Smooth muscle cell (in vitro differentiated cells): ENCODE results near the gene RFWD3. TPM values are rescaled to one million over a fixed set of nuclear protein-coding genes. Genes with fewer than 3 reads are reported as not detected.

ENCODE experiments used
- DNase-seq: peaks from one replicate; lab custom pipeline; 2025; ENCODE audit not compliant: unreplicated experiment; lab: John Stamatoyannopoulos, UW
- H2AFZ ChIP-seq: fragments of 200-600 bp; sonication (generic); 2 replicates; pipeline ENCODE4 v1.6.0; 2016; ENCODE audit warnings: antibody characterized with exemption, low read depth, mild to moderate bottlenecking
- H3F3A ChIP-seq: fragments of 200-600 bp; sonication (generic); 2 replicates; pipeline ENCODE4 v1.6.0; 2017; ENCODE audit warnings: antibody characterized with exemption, low read depth
- H3K27ac ChIP-seq: fragments of 200-600 bp; sonication (generic); 2 replicates; pipeline ENCODE4 v1.5.1; 2016; ENCODE audit warnings: low read depth, mild to moderate bottlenecking
- H3K27me3 ChIP-seq: fragments of 200-600 bp; sonication (generic); 2 replicates; pipeline ENCODE4 v1.6.1; 2016; ENCODE audit warnings: low read depth, mild to moderate bottlenecking
- H3K36me3 ChIP-seq: fragments of 200-600 bp; sonication (generic); 2 replicates; pipeline ENCODE4 v1.5.1; 2016; ENCODE audit warnings: low read depth
- H3K4me1 ChIP-seq: fragments of 200-600 bp; sonication (generic); 2 replicates; pipeline ENCODE4 v1.5.1; 2016; ENCODE audit warnings: low read depth
- H3K4me2 ChIP-seq: fragments of 200-600 bp; sonication (generic); 2 replicates; pipeline ENCODE4 v1.6.0; 2016; ENCODE audit warnings: mild to moderate bottlenecking
- H3K4me3 ChIP-seq: fragments of 200-600 bp; sonication (generic); 2 replicates; pipeline ENCODE4 v1.5.1; 2016; ENCODE audit warnings: mild to moderate bottlenecking
- H3K79me2 ChIP-seq: fragments of 200-600 bp; sonication (generic); 2 replicates; pipeline ENCODE4 v1.6.0; 2016; ENCODE audit warnings: low read depth, mild to moderate bottlenecking
- H3K9ac ChIP-seq: fragments of 200-600 bp; sonication (generic); 2 replicates; pipeline ENCODE4 v1.6.0; 2016; ENCODE audit warnings: low read depth
- H3K9me3 ChIP-seq: fragments of 200-600 bp; sonication (generic); replicated peaks from 2 replicates; pipeline ENCODE4 v1.5.1; 2016; ENCODE audit warnings: low read depth
- H4K20me1 ChIP-seq: fragments of 200-600 bp; sonication (generic); 2 replicates; pipeline ENCODE4 v1.6.0; 2016; ENCODE audit warnings: low read depth
- CTCF ChIP-seq: fragments of 200-600 bp; sonication (generic); IDR thresholded peaks from 2 replicates; pipeline ENCODE4 v1.5.1; 2017; ENCODE audit warnings: borderline replicate concordance, mild to moderate bottlenecking, antibody characterized with exemption; ENCODE audit not compliant: insufficient read depth, poor library complexity, severe bottlenecking
- WGBS: methylation state at CpG from one replicate; pipeline ENCODE4 v1.1.7; 2016; ENCODE audit warnings: low lambda C conversion rate; 5-methylcytosine and 5-hydroxymethylcytosine counted together
- polyA plus RNA-seq: library from polyadenylated mRNA; unstranded; fragments of >200 nt; fragmentation: Nextera tagmentation; extraction: Ambion mirVana; gene quantifications from 2 replicates; pipeline ENCODE4 v1.2.1, GENCODE V29; 2016
- total RNA-seq: library from RNA; depleted of rRNA; stranded (reverse); fragments of >200 nt; gene quantifications from 2 replicates; pipeline ENCODE4 v1.2.3, GENCODE V29; 2014

RFWD3 gene
- total and polyA plus RNA-seq, 2 experiments from 2014 or later = 8.4 to 13.9 TPM

- Histone ChIP-seq H3K9ac (peak within 1 kb of the TSS; percentile 54), H3K4me2 (peak within 1 kb of the TSS; percentile 94), H2AFZ (peak within 1 kb of the TSS; percentile 96), H3K4me3 (peak within 1 kb of the TSS; percentile 72), H4K20me1 (no peaks in the 10 kb centered on the region), H3K27ac (peak within 1 kb of the TSS; percentile 58), H3F3A (no peaks in the 10 kb centered on the region), H3K9me3 (no peaks in the 10 kb centered on the region), H3K79me2 (no peaks in the 10 kb centered on the region), H3K27me3 (no peaks in the 10 kb centered on the region), H3K4me1 (peaks cover 8% of the 10 kb centered on the region), H3K36me3 (no peaks in the 10 kb centered on the region)
- DNase-seq = no peak
- 11% methylated on average over 35 of the region's 35 CpGs for WGBS
- TF ChIP-seq CTCF = no peak
Measured at GRCh38 chr16:74700438-74701225, 34.0 kb upstream of the RFWD3 start, which contains the start of gene MLKL. Gene MLKL (minus strand): TSS chr16:74700862. CDS start chr16:74695757, 5,105 bp downstream.

GRCh38 chr16:74700116-74700437, 33.4 kb upstream of the RFWD3 start:
- H3K9ac ChIP-seq = peak overlapping the region; percentile 54
- H3K4me3 ChIP-seq = peak overlapping the region; percentile 72
- peak overlapping the region; percentile 94 for H3K4me2 ChIP-seq
- 8% methylated on average over 16 of the region's 16 CpGs for WGBS
- no peaks in the 10 kb centered on the region for H3K9me3 ChIP-seq
- peak overlapping the region; percentile 96 for H2AFZ ChIP-seq
- no peak for TF ChIP-seq CTCF
- no peaks in the 10 kb centered on the region for H3F3A ChIP-seq
- no peak for DNase-seq
- H3K27me3 ChIP-seq = no peaks in the 10 kb centered on the region
- H3K36me3 ChIP-seq = no peaks in the 10 kb centered on the region
- peaks cover 8% of the 10 kb centered on the region for H3K4me1 ChIP-seq
- H4K20me1 ChIP-seq = no peaks in the 10 kb centered on the region
- no peaks in the 10 kb centered on the region for H3K79me2 ChIP-seq
- no peak overlapping the region for H3K27ac ChIP-seq

- Histone ChIP-seq H2AFZ (no peak overlapping the region), H3K4me3 (peak overlapping the region; percentile 72), H3K27ac (no peak overlapping the region), H3K27me3 (no peaks in the 10 kb centered on the region), H4K20me1 (no peaks in the 10 kb centered on the region), H3F3A (no peaks in the 10 kb centered on the region), H3K4me2 (peak overlapping the region; percentile 94), H3K9ac (no peak overlapping the region), H3K9me3 (no peaks in the 10 kb centered on the region), H3K79me2 (no peaks in the 10 kb centered on the region), H3K4me1 (peaks cover 8% of the 10 kb centered on the region), H3K36me3 (no peaks in the 10 kb centered on the region)
- no peak for DNase-seq
- TF ChIP-seq CTCF = no peak
- 82% methylated on average over 4 of the region's 4 CpGs for WGBS
Measured at GRCh38 chr16:74699666-74700065, 33.0 kb upstream of the RFWD3 start.

GRCh38 chr16:74698222-74698621, 31.5 kb upstream of the RFWD3 start:
- Histone ChIP-seq H3F3A (no peaks in the 10 kb centered on the region), H3K4me3 (no peak overlapping the region), H3K27me3 (no peaks in the 10 kb centered on the region), H3K27ac (no peak overlapping the region), H2AFZ (no peak overlapping the region), H3K9ac (no peak overlapping the region), H3K4me2 (no peak overlapping the region), H3K9me3 (no peaks in the 10 kb centered on the region), H3K79me2 (no peaks in the 10 kb centered on the region), H3K4me1 (peaks cover 8% of the 10 kb centered on the region), H3K36me3 (no peaks in the 10 kb centered on the region), H4K20me1 (no peaks in the 10 kb centered on the region)
- TF ChIP-seq CTCF = no peak
- 83% methylated on average over 4 of the region's 4 CpGs for WGBS
- DNase-seq = no peak
